HG03565 (cell line): ENCODE data around the gene TTLL9.

Experiments
- ATAC-seq: cut with Tn5 transposase; IDR thresholded peaks from one replicate; pipeline ENCODE4 v1.9.1; 2021; ENCODE audit warnings: mild to moderate bottlenecking, moderate library complexity; ENCODE audit not compliant: unreplicated experiment

TTLL9 gene

GRCh38 chr20:31857861-31858759 lies 12.3 kb upstream of the TTLL9 start:
- ATAC-seq, result no peak

GRCh38 chr20:31858760-31859083 lies 11.7 kb upstream of the TTLL9 start:
- no peak for ATAC-seq

- ATAC-seq, result no peak
These were observed 11.0 kb upstream of the TTLL9 start for GRCh38 chr20:31859266-31859997.

GRCh38 chr20:31859998-31860380 lies 10.4 kb upstream of the TTLL9 start:
- no peak for ATAC-seq

- no peak for ATAC-seq
These were observed 9.9 kb upstream of the TTLL9 start for GRCh38 chr20:31860390-31861134.

GRCh38 chr20:31861135-31861384 lies 9.4 kb upstream of the TTLL9 start:
- no peak for ATAC-seq

- ATAC-seq, result no peak
These were observed 8.9 kb upstream of the TTLL9 start for GRCh38 chr20:31861385-31862156.

GRCh38 chr20:31862157-31862470 lies 8.3 kb upstream of the TTLL9 start:
- ATAC-seq, result no peak

GRCh38 chr20:31862506-31862905 lies 7.9 kb upstream of the TTLL9 start:
- ATAC-seq, result no peak

- ATAC-seq, result no peak
These were observed 6.9 kb upstream of the TTLL9 start for GRCh38 chr20:31863296-31864085.

GRCh38 chr20:31864521-31865400 lies 5.7 kb upstream of the TTLL9 start:
- no peak for ATAC-seq

- no peak for ATAC-seq
These were observed 4.2 kb upstream of the TTLL9 start for GRCh38 chr20:31866221-31866620.

- ATAC-seq, result no peak
These were observed 1.4 kb upstream of the TTLL9 start for GRCh38 chr20:31868853-31869672.

GRCh38 chr20:31869673-31869941 lies 827 bp upstream of the TTLL9 start:
- no peak for ATAC-seq

- no peak for ATAC-seq
These were observed 538 bp downstream of the TTLL9 start for GRCh38 chr20:31870726-31871617.

GRCh38 chr20:31871618-31871954 lies 1.2 kb downstream of the TTLL9 start:
- no peak for ATAC-seq

- ATAC-seq, result no peak
These were observed 2.0 kb downstream of the TTLL9 start for GRCh38 chr20:31872406-31872805.

GRCh38 chr20:31875671-31876070 lies 5.2 kb downstream of the TTLL9 start:
- ATAC-seq, result no peak
